HG03097 (cell line): ENCODE data around the gene AP3B2.
A peak's percentile ranks its signal among the peaks of the same experiment; 100 is the strongest.
"Not testable (repeated sequence)": the region's sequence is repeated elsewhere in the genome, so short reads cannot be mapped to it uniquely, and the experiment has no call there.

Source experiments
- ATAC-seq: cut with Tn5 transposase; IDR thresholded peaks from one replicate; pipeline ENCODE4 v1.9.1; 2021; ENCODE audit not compliant: unreplicated experiment, low FRiP score

AP3B2 gene, protein sequence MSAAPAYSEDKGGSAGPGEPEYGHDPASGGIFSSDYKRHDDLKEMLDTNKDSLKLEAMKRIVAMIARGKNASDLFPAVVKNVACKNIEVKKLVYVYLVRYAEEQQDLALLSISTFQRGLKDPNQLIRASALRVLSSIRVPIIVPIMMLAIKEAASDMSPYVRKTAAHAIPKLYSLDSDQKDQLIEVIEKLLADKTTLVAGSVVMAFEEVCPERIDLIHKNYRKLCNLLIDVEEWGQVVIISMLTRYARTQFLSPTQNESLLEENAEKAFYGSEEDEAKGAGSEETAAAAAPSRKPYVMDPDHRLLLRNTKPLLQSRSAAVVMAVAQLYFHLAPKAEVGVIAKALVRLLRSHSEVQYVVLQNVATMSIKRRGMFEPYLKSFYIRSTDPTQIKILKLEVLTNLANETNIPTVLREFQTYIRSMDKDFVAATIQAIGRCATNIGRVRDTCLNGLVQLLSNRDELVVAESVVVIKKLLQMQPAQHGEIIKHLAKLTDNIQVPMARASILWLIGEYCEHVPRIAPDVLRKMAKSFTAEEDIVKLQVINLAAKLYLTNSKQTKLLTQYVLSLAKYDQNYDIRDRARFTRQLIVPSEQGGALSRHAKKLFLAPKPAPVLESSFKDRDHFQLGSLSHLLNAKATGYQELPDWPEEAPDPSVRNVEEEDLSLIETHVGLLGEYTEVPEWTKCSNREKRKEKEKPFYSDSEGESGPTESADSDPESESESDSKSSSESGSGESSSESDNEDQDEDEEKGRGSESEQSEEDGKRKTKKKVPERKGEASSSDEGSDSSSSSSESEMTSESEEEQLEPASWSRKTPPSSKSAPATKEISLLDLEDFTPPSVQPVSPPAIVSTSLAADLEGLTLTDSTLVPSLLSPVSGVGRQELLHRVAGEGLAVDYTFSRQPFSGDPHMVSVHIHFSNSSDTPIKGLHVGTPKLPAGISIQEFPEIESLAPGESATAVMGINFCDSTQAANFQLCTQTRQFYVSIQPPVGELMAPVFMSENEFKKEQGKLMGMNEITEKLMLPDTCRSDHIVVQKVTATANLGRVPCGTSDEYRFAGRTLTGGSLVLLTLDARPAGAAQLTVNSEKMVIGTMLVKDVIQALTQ

DNA sequence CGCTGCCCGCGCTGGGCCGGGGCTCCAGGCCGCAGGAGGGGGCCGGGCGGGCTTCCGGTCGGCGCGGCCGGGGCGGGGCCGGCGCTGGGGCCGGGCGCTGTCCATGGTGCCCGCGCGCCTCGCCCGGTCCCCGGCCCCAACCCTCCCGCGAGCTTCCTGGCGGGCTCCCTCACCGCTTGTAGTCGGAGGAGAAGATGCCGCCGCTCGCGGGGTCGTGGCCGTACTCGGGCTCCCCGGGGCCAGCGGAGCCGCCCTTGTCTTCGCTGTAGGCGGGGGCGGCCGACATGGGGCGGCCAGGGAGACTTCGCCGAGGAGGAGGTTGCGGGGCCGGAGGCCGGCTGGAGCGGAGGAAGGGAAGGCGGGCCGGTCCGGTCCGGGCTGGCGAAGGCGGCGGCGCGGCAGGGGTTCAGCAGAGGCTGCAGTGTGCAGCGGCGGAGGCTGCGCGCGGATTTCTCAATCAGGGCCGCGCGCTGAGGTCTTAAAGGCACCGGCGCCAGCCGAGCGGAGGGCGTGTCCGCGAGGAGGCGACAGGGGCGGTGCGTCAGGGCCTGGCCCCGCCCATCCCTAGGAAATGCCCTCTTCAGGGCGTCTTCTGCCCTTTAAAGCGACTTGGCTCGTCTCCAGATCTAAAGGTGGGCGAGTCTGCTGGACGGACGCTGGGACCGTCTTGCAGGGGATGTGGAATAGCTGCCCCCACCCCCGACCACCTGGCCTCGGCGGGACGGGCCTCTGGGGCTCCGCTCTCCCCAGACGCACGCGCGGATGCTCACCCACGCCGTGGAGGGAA lies at the start of gene AP3B2:
Gene AP3B2 (minus strand): TSS at position 455 of the 787 bp plus-strand sequence. CDS start 169 bp downstream, at position 286.
- peak; percentile 71 for ATAC-seq

DNA sequence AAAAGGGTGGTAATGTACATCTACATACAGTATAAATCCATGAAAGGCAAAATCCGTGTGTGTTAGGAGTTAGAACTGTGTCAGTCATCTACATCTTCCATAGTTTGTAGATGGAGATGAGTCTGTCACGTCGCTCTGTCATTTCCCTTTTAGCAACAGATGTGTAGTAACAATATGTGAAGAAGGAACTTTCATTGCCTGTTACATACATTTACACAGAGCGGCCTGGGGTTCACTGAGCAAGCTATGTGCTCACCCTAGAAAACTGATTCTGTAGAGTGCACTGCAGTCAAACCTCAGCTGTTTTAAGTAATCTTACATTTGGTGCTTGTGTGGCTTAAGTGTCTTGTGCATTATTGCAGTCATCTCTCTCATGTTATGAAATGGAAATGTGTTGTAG lies 41.6 kb upstream of the AP3B2 start:
- no peak for ATAC-seq

DNA sequence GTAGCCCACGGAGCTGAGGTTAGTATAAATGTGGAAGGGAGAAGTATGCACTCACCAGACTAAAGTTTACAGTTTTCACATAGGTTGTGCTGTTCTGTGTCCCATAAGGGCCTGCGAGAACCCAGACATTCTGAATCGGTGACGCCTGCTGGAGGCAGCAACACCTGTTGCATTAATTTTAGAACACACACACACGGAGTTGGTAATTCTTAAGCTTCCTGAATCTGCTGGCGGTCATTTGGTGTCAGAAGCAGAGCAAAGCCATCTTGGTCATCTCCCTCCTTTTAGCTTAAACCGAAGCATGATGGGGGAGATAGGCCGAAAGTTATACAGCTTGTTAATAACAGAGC lies 41.1 kb upstream of the AP3B2 start:
- peak; percentile 15 for ATAC-seq

DNA sequence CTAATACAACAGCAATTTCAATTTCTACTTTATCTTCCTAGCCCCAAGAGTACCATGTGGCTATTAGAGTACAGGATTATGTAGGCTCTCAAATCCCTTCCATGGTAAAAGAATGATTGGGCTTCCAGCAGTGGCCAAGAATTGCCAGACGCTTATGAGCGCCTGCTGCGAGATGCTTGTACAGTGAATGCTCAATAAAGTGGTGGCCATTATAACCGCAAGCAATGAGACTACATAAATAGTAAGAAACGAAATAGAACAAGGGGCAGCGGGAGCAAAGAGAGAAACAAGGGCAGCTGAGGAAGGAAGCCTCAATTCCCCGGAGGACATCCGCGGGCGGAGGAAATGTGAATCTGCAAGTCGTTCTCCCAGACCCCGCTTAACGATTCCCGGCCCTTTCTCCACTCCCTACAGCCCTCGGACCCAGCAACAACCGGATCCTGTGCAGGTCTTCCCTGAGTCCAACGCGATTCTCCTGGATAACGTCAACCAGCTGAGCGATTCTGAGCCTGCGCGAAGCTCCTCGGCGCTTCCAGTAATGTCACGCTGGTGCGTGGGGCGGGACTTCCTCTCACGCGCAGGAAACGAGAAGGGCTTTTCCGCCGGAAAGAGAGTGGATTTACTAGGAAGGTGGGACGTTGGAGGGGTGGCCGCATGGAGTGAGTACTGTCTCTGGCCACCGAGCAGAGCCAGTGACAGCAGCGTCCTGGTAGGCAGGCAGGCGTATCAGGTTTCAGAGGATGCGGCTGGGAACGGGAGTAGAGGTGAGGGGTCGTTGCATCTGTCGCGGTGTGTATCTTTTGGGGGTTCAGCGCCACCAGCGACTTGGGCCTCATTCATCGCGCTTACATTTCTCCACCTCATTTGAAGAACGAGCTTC lies 40.5 kb upstream of the AP3B2 start:
- ATAC-seq, result peak; percentile 94

DNA sequence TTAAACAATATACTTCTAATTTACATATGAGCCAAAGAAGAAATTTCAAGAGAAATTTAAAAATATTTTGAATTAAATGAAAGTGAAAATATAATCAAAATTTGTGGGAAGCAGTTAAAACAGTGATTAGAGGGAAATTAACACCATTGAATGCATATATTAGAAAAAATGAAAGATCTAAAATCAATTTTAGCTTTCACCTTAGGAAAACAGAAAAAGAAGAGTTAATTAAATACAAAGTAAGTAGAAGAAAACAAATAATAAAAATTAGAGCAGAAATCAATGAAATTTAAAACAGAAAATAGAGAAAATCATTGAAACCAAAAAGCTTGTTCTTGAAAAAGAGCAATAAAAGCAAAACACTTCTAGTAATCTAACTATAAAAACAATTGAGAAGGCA lies 38.6 kb upstream of the AP3B2 start:
- no peak for ATAC-seq

DNA sequence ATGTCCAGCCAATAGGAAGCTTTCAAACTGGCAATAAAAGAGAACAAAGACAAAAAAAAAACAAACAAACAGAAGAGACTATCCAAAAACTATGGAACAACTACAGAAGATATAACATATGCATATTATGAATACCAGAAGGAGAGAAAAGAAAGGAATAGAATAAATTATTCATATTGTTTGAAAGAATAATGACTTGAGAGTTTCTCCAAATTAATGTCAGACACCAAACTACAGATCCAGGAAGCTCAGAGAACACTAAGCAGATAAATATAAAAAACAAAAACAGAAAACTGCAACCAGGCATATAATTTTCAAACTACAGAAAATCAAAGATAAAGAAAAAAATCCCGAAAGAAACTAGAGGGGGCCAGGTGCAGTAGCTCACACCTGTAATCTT lies 34.1 kb upstream of the AP3B2 start:
- ATAC-seq, result no peak

DNA sequence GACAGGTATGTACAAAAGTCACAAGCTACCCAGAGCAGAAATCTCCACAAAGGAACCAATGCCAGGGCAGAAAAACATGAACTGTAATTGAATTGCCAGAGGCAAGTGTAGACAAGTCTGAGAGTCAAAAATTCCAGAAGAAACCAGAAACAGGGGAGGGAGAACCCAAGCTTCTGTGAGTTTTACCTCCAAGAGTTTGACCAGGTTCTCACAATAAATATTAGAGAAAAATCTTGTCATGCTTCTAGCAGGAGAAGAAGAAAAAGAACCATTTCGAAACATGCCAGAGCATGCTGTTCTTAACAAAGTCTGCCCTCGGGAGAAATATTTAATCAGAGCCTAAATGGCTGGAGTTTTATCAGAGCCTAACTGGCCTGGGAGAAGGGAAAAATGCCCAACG lies 32.5 kb upstream of the AP3B2 start:
- ATAC-seq, result no peak

DNA sequence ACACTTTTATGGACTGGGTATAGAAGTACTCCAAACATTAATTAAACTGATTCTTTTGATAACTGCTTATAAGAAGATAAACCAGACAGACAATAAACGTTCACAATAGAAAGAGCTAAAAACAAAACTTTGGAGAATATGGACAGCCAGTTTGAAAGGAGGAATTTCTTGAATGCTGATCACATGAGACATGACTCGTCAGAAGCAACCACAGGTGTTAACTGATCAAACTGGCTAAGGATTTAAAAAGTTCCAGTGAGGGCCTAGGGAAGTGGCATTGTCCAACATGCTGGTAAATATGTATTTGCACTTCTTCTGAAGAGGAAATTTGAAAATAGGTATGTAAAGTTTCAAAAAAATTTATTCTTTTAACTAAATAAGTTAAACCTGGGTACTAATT lies 29.4 kb upstream of the AP3B2 start:
- ATAC-seq, result no peak

DNA sequence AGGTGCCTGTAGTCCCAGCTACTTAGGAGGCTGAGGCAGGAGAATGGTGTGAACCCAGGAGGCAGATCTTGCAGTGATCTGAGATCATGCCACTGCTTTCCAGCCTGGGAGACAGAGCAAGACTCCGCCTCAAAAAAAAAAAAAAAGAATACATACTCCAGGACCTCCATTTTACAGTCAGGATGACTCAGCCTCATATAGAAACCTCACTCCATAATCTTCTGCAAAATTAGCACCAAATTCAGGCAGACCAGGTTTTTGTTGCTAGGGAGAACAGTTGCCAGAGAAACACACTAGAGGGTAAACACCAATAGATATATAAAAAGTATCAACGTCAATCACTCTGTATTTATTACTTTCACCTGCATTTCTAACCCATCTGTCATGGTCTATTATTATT lies 28.3 kb upstream of the AP3B2 start:
- no peak for ATAC-seq

DNA sequence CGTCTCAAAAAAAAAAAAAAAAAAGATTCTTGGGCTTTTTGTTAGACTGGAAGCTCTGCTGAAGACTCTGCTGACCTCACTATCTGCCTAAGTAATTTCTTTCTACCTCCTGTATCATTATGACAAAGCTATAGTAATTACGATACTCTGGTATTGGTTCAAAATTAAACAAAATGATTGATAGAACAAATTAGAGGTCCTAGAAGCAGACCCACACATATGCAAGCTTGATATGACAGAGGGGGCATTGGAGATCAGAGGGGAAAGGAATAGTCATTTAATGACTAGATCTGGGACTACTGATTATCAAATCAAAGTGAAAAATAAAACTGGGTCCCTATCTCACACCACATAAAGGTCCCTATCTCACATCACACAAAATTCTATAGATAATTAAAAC lies 21.9 kb upstream of the AP3B2 start:
- no peak for ATAC-seq

DNA sequence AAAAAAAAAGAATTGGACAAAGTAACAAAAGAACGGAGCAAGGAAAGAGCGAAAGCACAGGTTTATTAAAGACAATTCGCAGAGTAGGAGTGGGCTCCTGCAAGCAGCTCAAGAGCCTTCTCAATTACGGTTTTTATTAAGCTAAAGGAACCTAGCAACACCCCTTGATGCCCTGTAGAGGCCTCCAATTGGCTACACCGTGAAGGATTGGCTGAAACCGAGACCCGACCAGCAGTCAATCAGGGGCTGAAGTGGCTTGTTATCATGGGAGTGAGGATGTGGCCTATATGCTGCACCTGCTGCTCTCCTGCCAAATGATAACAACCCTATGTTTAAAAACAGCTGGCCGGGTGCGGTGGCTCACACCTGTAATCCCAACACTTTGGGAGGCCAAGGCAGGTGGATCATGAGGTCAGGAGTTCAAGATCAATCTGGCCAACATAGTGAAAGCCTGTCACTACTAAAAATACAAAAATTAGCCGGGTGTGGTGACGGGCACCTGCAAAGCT lies 20.4 kb upstream of the AP3B2 start:
- ATAC-seq, result no peak

DNA sequence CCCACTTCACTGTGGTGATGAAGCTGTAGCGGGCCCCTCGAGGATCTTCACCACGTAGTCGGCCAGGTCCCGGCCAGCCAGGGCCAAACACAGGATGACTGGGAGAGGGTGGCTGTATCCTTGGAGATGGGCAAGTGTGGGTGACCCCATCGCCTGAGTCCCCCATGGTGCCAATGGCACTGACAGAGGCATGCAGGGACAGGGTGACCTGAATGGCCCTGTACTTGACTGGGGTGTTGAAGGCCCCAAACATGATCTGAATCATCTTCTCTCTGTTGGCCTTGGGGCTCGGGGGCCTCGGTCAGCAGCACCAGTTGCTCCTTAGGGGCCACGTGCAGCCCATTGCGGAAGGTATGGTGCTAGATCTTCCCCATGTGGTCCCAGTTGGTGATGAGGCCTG lies 17.1 kb upstream of the AP3B2 start:
- ATAC-seq, result no peak

DNA sequence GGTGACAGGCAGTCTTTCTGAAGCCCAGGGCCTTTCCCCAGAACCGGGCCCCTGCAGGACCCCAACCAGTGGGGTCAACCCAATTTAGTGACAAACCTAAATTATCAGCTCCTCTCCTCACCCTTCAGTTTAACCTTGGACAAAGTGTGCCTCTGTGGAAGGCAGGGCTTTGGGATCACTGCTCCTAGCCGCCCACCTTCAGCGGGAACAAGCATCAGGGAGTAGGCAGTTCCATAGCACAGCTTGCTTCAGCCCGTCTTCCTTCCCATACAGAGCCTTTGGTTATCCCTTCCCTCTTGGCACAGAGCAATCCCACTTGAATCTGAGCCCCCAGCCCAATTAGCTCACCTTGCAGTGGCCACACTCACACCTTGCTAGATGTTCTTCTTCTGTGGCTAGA lies 5.3 kb upstream of the AP3B2 start:
- ATAC-seq, result no peak

DNA sequence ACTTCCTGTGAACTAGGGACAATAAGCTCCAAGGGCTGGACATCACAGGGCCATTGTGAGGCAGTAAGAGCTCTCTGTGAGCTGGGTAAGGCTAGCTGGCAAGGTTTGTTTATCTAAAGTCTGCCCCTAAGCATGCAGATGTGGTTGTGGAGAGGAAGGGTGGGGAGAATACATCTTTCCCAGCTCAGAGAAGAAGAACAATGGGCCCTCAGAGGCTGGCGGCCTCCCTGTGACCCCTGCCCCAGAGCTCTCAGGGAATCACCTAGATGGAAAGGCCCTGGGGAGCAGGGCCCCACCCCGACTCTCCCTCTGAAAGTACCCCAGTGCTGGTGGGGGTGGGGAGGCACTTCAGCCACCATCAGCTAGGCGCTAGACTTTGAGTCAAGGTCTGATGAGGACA lies 4.3 kb upstream of the AP3B2 start:
- no peak for ATAC-seq

DNA sequence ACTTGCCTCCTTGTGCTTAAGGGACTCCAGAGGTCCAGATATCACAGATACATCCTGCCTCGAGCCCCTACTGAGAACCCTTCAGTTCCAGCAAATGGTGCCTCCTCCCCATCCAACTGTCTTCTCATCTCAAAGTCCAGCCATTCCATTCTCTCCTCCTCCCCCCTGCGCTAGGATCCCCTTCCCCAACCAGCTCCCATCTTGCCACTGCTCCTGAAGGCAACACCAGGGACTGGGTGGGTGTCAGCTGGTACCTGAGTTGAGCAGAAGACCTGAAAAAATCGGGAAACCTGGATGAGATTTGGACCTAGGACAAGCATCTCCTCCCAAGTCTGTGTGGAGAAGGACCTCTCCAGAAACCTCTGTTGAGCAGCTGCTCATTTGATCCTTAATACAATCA lies 2.4 kb upstream of the AP3B2 start:
- ATAC-seq, result no peak

DNA sequence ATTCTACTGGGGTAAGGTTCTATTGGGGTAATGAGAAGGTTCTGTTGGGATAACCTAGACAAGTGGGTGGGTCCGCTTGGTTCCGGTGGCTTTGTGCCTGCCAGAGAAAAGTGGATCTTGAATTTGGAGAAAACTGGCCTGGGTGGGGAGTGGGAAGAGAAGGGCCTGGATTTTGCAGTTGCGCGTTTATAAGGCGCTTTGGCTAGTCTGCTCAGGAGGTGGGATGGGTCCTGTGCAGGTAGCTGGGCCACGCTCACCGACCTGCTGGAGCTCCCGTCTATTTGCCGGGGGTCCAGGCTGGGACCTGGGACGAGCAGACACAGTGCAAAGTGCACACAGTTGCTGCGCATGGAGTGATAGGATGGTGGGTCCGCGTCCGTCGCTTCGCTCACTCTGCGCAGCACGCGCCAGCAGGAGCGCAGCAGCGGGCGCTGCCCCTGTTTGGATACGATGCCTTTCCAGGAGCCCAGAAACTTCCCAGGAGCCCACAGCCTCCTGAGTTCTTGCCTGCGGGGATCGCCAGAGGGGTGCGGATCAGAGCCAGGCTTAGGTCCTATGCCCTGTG lies 1.3 kb upstream of the AP3B2 start:
- ATAC-seq, result no peak

DNA sequence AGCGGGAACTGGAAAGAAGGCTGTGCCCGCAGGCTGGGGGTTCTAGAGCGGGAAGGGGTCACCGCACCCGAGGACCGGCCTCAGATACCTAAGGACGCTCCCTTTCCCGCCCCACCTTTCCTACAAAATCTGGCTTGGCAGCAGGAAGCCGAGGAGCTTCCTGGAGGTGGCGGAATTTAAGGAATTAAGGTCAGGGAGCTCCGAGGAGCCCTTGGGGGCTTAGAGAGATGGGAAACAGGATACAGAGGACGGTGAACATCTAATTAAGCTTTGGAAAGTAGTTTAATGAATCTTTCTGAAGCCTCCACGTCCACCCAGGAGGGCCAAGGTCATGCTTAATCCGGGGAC lies 507 bp upstream of the AP3B2 start:
- ATAC-seq, result no peak

DNA sequence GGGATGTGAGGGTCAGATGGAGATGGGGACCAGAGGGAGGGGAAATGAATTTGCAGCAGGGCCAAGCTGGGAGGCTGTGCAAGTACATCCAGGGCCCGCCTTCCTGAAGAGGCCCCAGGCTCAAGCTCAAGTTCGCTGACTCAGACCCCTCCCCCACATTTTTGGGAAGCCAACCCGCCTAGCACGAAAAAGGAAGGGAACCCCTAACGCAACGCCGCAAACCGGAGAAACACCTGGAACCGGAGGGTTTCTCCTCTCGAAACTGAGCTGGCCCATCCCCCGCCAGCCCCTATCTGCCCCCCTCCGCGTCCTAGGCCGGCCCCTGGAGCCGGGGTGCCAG lies 624 bp downstream of the AP3B2 start:
- no peak for ATAC-seq

DNA sequence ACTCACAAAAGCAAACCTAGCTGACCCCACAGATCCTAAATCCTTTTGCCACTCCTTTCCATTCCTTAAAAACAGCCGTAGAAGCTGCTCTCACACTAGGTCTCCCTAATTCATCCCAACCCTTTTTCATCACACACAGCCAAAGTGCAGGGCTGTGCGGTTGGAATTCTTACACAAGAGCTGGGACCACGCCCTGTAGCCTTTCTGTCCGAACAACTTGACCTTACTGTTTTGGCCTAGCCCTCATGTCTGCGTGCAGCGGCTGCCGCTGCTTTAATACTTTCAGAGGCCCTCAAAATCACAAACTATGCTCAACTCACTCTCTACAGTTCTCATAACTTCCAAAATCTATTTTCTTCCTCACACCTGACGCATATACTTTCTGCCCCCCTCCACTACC lies 3.8 kb downstream of the AP3B2 start:
- not testable (repeated sequence) for ATAC-seq
